HT-29 (cell line): ENCODE results near the gene SEPHS2. TPM values are rescaled to one million over a fixed set of nuclear protein-coding genes. Genes with fewer than 3 reads are reported as not detected.
"Not testable (repeated sequence)": the region's sequence is repeated elsewhere in the genome, so short reads cannot be mapped to it uniquely, and the experiment has no call there.

ENCODE experiments used
- DNase-seq: peaks from one replicate; pipeline ENCODE4 v3.0.0-alpha.2; 2015; ENCODE audit warnings: low spot score
- total RNA-seq: library from RNA; depleted of rRNA; stranded (reverse); fragments of >200 nt; shearing (Covaris generic); gene quantifications from 2 replicates; pipeline ENCODE4 v1.2.3, GENCODE V29; 2014; rRNA removed

The SEPHS2 gene, protein sequence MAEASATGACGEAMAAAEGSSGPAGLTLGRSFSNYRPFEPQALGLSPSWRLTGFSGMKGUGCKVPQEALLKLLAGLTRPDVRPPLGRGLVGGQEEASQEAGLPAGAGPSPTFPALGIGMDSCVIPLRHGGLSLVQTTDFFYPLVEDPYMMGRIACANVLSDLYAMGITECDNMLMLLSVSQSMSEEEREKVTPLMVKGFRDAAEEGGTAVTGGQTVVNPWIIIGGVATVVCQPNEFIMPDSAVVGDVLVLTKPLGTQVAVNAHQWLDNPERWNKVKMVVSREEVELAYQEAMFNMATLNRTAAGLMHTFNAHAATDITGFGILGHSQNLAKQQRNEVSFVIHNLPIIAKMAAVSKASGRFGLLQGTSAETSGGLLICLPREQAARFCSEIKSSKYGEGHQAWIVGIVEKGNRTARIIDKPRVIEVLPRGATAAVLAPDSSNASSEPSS
- total RNA-seq, result 11.0 and 12.4 TPM in 2 replicates

GRCh38 chr16:30445408-30446202 is at the start of gene SEPHS2:
TSS of gene SEPHS2 (minus strand) at chr16:30445874. CDS start at chr16:30445727, 147 bp downstream.
- peak; percentile 98 for DNase-seq

- DNase-seq, result no peak
These were observed 49.0 kb upstream of the SEPHS2 start for GRCh38 chr16:30494709-30495108.

GRCh38 chr16:30493941-30494488 is 48.3 kb upstream of the SEPHS2 start:
- DNase-seq, result no peak

- DNase-seq, result peak; percentile 86
These were observed 46.2 kb upstream of the SEPHS2 start for GRCh38 chr16:30491744-30492308.

DNA sequence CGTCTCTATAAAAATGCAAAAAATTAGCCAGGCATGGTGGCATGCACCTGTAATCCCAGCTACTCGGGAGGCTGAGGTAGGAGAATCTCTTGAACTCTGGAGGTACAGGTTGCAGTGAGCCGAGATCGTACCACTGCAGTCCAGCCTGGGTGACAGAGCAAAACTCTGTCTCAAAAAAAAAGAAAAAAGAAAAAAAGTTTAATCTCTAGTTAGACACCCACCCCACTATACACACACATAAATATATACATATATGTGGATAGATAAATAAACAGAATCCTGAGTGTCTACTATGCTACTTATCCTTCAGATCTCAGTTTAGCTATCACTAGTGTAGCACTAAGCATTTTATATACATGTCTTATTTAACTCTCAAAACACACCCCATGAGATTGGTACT is 45.6 kb upstream of the SEPHS2 start:
- DNase-seq, result no peak

DNA sequence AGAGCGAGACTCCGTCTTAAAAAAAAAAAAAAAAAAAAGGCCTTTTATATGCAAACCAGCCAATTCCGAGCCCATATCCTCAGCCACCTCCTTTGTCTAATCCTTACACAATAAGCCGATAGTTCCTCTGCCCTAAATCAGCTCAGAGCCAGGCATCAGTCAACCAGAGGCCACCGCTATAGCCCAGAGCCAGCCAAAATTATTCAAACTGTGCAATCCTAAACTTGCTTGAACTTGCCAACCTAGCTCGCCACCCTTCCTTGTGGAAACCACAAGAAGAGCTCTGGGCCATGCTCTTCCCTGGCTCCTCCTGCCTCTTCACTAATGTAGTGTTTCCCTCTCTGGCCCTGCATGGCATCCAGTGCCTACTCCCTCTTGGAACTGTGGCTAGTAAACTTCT is 44.5 kb upstream of the SEPHS2 start:
- no peak for DNase-seq

- DNase-seq, result no peak
These were observed 43.3 kb upstream of the SEPHS2 start for GRCh38 chr16:30488764-30489605.

DNA sequence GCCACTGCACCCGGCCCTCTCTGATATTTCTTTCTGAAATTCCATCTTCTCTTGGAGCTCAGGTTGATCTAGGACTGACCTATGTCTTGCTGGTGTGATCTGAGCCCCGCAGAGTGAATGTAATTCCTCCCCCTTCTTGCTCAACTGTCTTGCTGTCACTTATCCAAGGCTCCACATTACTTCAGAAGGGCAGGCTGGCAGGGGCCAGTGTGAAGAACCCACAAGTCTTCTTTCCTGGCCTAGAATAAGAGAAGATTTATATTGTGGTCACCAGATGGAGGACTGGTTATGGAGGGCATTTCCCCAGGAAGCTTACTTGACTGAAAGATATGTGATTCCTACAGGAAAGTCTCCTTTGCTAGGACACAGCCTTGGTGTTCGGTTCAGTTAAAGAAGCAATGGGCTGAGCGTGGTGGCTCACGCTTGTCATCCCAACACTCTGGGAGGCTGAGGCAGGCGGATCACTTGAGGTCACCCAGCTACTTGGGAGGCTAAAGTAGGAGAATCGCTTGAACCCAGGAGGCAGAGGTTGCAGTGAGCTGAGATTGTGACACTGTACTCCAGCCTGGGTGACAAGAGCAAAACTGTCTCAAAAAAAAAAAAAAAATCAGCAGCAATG is 40.3 kb upstream of the SEPHS2 start:
- no peak for DNase-seq

DNA sequence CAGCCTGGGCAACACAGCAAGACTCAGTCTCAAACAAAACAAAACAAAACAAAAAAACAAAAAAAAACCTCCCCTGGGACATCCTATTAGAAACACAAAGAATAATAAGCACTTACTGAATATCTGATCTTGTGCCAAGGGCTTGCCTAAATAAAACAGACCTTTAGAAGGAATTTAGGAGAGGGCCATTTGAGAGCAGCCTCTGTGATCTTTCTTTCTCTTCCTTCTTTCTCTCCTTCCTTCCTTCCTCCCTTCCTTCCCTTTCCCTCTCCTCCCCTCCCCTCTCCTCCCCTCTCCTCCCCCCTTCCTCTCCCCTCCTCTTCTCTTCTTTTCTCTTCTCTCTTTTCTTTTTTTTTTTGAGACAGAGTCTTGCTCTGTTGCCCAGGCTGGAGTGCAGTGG is 39.2 kb upstream of the SEPHS2 start:
- DNase-seq, result no peak

DNA sequence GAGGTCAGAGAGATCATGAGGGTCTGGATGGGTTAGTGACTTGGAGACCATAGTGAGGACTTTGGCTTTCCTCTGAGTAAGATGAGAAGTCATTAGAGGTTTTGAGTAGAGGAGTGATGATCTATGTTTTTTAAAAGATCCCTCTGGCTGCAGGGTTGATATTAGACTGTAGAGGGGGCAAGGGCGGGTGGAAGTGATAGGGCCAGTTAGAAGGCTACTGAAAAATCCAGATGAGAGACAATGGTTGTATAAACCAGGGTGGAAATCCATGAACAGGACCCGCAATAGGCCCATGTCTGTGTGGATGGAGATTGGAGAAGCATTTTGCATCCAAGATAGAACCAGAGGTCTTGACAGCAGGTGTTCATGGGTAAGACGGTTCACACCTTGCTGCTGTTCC is 36.7 kb upstream of the SEPHS2 start:
- peak; percentile 28 for DNase-seq

GRCh38 chr16:30481381-30481780 is 35.7 kb upstream of the SEPHS2 start:
- no peak for DNase-seq

GRCh38 chr16:30478766-30479478 is 33.2 kb upstream of the SEPHS2 start:
- DNase-seq, result no peak

DNA sequence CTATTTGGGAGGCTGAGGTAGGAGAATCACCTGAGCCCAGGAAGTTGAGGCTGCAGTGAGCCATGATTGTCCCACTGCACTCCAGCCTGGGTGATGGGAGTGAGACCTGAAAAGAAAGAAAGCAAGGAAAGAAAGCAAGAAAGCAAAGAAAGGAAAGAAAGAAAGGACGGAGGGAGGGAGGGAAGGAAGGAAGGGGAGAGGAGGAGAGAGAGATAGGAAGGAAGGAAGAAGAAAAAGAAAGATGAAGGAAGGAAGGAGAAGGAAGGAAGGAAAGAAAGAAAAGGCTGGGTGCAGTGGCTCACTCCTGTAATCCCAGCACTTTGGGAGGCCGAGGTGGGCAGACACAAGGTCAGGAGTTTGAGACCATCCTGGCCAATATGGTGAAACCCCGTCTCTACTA is 32.1 kb upstream of the SEPHS2 start:
- DNase-seq, result not testable (repeated sequence)

DNA sequence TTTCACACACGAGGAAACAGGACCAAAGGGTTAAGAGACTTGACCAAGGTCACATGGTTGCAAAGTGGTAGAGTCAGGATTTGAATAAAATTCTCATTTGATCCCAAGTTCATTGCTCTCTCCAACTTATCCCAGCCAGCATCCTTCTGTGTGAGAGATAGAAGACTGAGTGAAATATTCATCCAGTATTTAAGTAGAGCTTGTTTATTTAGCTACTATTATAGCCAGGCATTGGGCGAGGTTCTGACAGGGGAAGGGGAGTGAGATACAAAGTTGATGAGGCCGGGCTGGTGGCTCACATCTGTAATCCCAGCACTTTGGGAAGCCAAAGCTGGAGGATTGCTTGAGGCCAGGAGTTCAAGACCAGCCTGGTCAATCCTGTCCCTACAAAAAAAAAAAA is 31.3 kb upstream of the SEPHS2 start:
- DNase-seq, result no peak

- no peak for DNase-seq
These were observed 29.0 kb upstream of the SEPHS2 start for GRCh38 chr16:30474684-30475083.

- no peak for DNase-seq
These were observed 28.4 kb upstream of the SEPHS2 start for GRCh38 chr16:30474074-30474452.

- no peak for DNase-seq
These were observed 27.8 kb upstream of the SEPHS2 start for GRCh38 chr16:30473231-30474073.

DNA sequence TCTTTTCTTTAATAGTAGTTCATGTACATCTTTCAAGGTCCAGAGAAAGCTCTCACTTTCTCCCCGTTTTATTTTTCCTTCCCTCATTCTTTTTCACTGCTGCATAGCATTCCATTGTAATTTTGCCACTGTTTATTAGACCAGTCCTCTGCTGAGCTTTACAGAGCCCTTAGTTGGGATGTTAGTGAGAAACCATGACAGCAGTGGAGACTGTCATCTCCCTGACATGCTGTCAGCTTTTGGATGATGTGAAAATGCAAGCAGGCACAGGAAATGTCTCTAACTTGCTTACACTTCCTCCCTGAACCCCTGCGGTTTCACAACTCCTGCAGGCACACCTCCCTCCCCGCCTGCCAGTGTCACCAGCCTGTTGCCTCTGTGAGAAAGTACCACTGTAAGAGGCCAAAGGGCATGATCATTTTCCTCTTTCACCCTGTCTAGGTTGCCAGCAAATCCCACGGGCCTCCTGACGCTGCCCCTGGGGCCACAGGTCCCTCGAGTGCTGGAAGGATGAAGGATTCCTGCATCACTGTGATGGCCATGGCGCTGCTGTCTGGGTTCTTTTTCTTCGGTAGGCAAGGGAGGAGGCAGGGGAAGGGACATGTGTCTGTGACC is 26.8 kb upstream of the SEPHS2 start, which contains the start of gene ITGAL:
TSS of gene ITGAL (plus strand) at position 415 of the 615 bp plus-strand sequence. CDS start at position 511, 96 bp downstream.
- no peak for DNase-seq

- no peak for DNase-seq
These were observed 24.9 kb upstream of the SEPHS2 start for GRCh38 chr16:30470632-30470995.
